ENCODE measurements around the gene CACNA2D4. TPM values are rescaled to one million over a fixed set of nuclear protein-coding genes. Genes with fewer than 3 reads are reported as not detected.
A peak's percentile ranks its signal among the peaks of the same experiment; 100 is the strongest.

Gene CACNA2D4
- total RNA-seq, 1 experiment from 2014 or later = not detected

- DNase-seq (ENCODE audit: low spot score) = no peak
Observed at GRCh38 chr12:1800401-1801302, 117.8 kb downstream of the CACNA2D4 start.

- DNase-seq (ENCODE audit: low spot score) = no peak
Observed at GRCh38 chr12:1799882-1800400, 118.5 kb downstream of the CACNA2D4 start.

GRCh38 chr12:1799051-1799881 lies 119.2 kb downstream of the CACNA2D4 start:
- DNase-seq (ENCODE audit: low spot score) = no peak

GRCh38 chr12:1798641-1799020 lies 119.8 kb downstream of the CACNA2D4 start:
- DNase-seq (ENCODE audit: low spot score) = no peak

GRCh38 chr12:1797991-1798640 lies 120.3 kb downstream of the CACNA2D4 start:
- no peak for DNase-seq (ENCODE audit: low spot score)

GRCh38 chr12:1797011-1797901 lies 121.2 kb downstream of the CACNA2D4 start:
- DNase-seq (ENCODE audit: low spot score) = no peak

- no peak for DNase-seq (ENCODE audit: low spot score)
Observed at GRCh38 chr12:1796515-1797010, 121.9 kb downstream of the CACNA2D4 start.

- peak; percentile 53 for DNase-seq (ENCODE audit: low spot score)
Observed at GRCh38 chr12:1795785-1796514, 122.5 kb downstream of the CACNA2D4 start.

- DNase-seq (ENCODE audit: low spot score) = no peak
Observed at GRCh38 chr12:1795221-1795784, 123.1 kb downstream of the CACNA2D4 start.

- DNase-seq (ENCODE audit: low spot score) = no peak
Observed at GRCh38 chr12:1794440-1795090, 123.9 kb downstream of the CACNA2D4 start.

GRCh38 chr12:1793426-1794210 lies 124.8 kb downstream of the CACNA2D4 start:
- no peak for DNase-seq (ENCODE audit: low spot score)

- DNase-seq (ENCODE audit: low spot score) = no peak
Observed at GRCh38 chr12:1792406-1792805, 126.0 kb downstream of the CACNA2D4 start.

- DNase-seq (ENCODE audit: low spot score) = peak; percentile 21
Observed at GRCh38 chr12:1791104-1791841, 127.2 kb downstream of the CACNA2D4 start.

GRCh38 chr12:1790444-1790843 lies 128.0 kb downstream of the CACNA2D4 start:
- no peak for DNase-seq (ENCODE audit: low spot score)

GRCh38 chr12:1787714-1788113 lies 130.7 kb downstream of the CACNA2D4 start:
- no peak for DNase-seq (ENCODE audit: low spot score)

- no peak for DNase-seq (ENCODE audit: low spot score)
Observed at GRCh38 chr12:1782215-1782614, 136.2 kb downstream of the CACNA2D4 start.

- no peak for DNase-seq (ENCODE audit: low spot score)
Observed at GRCh38 chr12:1781772-1782171, 136.7 kb downstream of the CACNA2D4 start.

- DNase-seq (ENCODE audit: low spot score) = no peak
Observed at GRCh38 chr12:1779783-1780182, 138.7 kb downstream of the CACNA2D4 start.

Data from A172 (cell line).